COLO668 (cell line): Measurements from ENCODE around the gene TPX2.

Experiments
- DNase-seq: peaks from one replicate; lab custom pipeline; 2025; ENCODE audit not compliant: unreplicated experiment; lab: John Stamatoyannopoulos, UW

Gene TPX2

DNA sequence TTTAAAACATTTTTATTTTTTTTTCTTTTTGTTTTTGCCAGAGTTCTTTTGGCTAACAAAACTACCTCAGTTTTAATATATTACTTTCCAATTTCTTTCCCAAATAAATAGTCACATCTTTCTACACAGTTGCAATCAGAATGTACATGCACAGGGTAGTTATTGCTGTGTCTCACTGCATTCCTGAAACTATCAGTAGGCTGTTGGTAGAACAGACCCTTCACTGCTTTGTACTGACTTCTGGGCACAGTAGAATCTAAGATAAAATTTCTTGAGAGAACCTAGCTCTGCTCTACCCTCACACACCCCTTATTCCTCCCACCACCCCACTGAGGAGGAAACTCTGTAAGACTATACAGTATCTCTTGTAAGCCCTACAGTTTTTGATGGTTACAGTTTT, 19.9 kb downstream of the TPX2 start:
- DNase-seq = no peak

DNA sequence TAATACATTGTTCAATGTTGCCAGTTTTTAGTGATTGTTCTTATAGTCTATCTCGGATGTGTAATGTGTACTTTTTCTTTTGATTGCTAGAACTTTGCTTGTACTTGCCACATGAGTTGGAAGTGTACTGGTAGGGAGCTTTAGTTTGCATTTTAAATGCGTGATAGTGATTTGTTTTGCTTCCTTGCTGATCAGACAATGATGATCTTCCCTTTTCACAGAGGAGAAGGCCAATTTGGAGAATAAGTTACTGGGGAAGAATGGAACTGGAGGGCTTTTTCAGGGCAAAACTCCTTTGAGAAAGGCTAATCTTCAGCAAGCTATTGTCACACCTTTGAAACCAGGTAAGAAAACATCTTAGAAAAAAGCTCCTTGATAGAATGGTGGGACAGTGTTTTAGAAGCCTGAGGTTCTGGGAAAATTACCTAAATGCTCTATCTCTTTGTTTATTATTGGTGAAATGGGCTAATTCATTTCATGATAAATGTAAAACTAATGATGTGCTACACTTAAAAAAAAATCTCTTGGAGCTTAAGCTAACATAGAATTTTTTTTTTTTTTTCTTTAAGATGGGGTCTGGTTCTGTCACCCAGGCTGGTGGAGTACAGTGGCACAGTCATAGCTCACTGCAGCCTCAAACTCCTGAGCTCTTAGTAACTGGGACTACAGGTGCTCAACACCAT, 20.9 kb downstream of the TPX2 start:
- no peak for DNase-seq

DNA sequence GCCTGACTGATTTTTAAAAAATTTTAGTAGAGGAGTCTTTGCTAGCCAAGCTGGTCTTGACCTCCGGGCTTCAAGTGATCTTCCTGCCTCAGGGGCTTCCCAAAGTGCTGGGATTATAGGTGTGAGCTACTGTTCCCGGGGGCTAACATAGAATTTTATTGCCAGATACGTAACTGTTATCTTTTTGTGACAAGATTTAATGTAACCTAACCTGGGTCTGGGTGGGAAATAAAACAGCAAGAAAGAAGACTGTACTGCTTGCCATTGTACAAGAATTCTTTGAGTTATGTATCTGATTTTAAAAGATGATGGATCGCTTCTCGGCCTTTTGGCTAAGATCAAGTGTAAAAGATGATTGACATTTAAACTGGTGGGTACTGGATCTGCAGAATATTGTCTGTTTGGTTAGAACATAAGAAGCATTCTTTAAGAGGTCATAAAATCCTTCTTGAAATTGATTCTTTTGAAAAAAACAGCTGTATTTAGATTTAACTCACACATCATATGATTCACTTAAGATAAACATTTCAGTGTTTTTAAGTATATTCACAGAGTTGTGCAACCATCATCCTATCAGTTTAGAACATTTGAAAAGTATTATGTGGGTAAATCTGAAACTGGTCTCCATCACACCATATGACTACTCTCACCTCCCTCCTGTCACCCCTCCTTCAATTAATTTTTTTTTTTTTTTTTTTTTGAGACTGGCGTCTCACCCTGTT, 21.6 kb downstream of the TPX2 start:
- no peak for DNase-seq

DNA sequence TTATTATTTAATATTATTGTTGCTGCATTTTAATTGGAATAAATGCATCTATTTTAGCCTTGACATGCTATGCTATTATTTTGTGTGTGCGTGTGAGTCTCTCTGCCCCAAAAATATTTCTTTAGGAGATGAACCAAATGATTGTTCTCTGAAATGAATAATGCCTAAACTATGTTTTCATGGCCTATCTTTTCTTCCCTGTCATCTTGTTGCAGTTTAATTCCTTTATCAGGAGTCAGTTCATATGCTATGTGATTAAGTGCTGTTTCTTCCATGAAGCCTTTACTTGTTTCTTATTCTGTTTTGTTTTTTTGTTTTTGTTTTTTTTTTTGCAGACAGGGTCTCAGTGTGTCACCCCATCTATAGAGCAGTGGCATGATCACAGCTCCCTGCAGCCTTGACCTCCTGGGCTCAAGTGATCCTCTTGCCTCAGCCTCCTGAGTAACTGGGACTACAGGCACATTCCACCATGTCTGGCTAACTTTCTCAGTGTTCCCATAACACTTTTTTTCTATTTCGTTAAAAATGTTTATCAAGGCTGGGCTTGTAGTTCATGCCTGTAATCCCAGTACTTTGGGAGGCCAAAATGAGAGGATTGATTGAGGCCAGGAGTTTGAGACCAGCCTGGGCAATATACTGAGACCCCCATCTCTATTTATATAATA, 25.7 kb downstream of the TPX2 start:
- DNase-seq = no peak

DNA sequence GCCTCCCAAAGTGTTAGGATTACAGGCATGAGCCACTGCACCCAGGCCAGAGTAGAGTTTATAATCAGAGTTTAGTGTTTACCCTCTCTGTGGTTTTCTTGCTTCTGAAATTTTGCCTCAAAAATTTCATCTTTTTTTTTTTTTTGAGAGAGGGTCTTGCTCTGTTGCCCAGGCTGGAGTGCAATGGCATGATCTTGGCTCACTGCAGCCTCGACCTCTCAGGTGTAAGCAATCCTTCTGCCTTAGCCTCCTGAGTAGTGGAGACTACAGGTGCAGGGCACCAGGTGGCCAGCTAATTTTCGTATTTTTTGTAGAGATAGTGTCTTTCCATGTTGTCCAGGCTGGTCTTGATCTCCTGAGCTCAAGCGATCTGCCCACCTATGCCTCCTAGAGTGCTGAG, 28.7 kb downstream of the TPX2 start:
- DNase-seq = no peak

DNA sequence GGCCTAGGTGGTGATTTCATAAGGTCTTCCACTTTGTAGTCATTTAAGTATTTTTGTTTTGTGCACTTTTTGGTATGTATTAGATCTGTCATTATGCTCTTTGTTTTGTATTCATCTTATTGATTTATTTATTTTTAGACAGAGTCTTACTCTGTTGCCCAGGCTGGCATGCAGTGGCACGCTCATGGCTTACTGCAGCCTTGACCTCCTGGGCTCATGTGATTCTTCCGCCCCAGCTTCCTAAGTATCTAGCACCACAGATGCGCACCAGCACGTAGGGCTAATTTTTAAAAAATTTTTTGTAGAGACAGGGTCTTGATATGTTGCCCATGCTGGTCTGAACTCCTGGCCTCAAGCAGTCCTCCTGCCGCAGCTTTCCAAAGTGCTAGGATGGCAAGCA, 30.6 kb downstream of the TPX2 start:
- no peak for DNase-seq

DNA sequence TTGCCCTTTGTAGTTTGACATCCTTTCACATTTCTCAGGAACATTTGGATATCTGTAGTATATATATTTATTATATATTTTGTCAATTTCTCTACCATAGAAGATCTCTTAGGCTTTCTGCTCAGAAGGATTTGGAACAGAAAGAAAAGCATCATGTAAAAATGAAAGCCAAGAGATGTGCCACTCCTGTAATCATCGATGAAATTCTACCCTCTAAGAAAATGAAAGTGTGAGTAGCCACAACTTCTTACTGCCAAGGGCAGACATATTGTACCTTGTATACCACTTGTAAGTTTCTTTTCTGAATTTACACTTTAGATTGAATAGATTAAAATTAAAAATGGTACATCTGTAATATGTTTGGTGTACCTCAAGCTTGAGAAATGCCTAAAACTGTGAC, 31.2 kb downstream of the TPX2 start:
- no peak for DNase-seq

DNA sequence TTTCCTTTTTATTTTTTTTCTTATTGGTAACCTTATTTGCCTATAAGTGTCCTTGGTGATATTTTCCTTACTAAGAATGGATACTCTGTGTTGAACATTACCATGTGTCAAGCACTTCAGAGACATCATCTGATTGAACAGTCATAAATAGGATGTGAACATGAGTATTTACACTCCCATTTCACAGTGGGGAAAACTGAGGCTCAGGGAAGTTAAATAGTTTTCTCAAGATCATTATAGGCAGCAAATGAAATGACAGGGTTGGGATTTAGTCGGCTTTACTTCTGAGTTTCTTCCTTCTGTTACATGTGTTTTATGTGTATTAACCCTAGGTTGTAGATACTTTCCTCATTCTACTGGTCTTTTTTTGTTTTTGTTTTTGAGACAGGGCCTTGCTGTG, 35.3 kb downstream of the TPX2 start:
- DNase-seq = no peak

DNA sequence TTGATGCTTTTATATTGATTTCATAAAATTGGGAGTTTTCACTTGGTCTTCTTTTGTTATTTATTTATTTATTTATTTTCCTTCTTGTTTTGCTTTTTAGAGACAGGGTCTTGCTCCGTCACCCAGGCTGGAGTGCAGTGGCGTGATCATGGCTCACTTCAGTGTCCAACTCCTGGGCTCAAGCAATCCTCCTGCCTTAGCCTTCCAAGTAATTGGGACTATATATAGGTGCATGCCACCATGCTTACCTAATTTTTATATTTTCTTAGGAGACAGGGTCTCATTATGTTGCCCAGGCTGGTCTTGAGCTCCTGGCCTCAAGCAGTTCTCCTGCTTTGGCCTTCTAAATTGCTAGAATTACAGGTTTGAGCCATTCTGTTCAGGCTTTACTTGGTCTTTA, 41.7 kb downstream of the TPX2 start:
- DNase-seq = no peak

DNA sequence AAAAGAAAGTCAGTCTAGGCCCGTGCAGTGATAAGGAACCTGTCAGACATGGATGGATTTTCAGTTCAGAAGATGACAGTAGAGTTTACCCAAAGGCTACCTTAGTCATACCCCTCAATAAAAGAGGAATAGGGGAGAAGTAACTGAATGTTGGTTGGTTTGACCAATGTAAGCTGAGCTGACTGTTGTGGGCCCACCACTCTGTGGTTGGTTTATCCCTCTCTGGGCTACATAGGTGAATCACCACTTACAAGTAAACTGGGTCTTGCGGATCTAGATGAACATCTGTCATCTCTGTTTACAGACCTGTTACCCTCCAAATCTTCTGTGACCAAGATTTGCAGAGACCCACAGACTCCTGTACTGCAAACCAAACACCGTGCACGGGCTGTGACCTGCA, 42.9 kb downstream of the TPX2 start:
- no peak for DNase-seq

DNA sequence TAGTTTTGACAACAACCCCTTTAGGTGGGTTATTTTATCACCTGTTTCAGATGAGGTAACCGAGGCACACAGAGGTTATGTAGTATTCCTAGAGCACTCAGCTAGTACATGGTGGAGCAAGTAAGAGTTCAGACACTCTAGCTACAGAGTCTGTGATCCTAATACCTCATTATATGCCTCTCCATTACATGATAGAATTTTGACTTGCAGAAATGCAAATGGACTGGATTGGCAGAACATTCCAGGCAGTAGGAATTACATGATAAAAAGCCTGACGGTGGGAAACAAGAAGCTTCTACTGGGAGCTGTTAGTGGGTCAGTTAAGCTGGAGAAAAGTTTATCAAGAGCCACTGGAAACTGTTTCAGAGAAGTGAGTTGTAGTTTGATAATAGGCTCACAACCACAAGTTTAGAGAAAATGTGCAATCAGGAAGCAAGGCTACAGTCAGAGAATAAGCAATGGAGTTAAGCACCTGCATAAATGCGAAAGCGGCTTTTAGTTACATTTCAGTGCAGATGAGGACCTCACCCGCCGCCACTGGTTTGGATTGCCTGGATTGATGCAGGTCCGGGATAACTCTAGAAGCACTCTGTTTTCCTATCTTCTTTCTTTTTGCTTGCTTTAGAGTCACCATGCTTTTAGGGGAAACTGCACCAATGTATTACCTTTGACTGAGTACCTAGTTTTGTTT, 45.4 kb downstream of the TPX2 start:
- no peak for DNase-seq

DNA sequence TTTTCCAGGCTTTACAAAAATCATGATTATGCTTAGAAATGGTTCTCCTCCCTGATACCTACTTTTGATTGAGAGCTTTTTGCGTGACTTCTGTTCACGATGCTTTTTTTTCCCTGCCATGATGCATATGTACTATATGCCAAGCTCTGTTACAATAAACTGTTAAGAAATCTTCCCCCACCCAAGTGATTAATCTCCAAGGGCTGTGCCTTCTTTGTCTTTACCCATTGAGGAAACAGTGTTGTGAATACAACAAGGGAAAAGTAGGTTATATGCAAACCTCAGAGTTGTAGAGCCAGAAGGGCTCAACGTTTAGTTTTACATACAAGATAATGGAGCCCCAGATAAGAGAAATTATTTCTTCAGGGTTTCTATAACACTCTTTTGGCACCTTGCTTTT, 46.0 kb downstream of the TPX2 start:
- DNase-seq = no peak

DNA sequence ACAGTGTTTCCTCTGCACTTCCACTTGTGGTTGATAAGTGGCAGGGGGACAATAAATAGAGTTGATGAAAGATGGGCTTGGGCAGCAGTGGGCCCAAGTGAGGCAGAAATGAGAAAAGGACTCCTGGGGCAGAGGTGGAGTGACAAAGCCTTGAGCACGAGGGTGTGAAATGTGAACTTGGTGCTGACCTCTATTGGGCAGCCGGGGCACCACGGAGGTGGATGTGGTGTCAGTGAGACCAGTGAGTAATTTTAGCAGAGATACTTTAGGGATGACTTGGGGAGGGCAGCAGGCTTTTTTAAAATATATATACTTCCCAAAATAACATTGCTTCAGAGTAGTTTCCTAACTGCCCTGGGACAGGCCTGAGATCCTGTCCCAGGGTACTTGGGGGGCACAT, 49.5 kb downstream of the TPX2 start:
- DNase-seq = no peak

DNA sequence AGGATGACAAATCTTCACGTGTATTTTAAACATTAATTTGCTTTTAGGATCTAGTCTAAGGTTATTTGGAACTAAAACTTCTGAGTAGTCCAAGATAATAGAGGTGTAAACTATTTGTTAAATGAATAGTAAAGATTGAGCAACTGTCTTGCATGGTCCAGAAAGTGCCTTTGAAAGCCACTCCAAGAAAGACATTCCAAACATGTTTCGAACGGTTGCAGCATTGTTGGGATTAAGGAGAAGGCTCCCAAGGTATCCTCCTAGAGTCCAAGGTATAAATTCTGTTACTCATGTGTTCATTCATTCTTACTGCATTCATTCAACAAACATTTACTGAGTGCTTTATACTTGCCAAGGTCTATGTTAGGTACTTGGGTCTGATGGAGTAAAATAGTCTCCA, 51.3 kb downstream of the TPX2 start:
- no peak for DNase-seq

DNA sequence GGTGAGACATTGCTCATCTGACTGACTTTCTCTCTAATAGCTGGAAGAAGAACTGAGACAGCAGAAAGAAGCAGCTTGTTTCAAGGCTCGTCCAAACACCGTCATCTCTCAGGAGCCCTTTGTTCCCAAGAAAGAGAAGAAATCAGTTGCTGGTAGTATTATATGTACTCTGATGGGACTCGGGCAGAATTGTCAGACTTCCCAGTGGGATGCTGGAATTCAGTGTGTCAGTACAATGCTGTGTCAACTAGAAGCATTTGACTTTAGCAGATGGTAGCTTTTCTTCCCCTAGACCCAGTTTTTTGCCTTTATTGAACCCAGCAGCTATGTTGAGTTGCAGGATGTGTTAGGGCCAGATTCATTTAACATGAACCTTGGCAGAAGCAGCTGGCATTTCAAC, 58.3 kb downstream of the TPX2 start:
- no peak for DNase-seq

DNA sequence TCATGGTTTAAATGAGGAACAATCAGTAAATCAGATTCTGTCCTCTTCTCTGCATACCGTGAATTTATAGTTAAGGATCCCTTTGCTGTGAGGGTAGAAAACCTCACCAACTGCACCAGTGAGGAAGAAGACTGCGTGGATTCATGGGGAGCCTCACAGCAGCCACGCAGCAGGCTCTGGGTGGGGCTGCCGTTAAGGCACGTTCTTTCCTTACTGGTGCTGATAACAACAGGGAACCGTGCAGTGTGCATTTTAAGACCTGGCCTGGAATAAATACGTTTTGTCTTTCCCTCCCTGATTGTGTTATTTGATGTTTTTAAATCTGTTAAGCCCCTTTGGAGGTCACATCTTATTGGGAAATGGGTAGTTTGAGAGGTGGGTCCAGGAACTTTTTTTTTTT, 62.4 kb downstream of the TPX2 start:
- DNase-seq = no peak

DNA sequence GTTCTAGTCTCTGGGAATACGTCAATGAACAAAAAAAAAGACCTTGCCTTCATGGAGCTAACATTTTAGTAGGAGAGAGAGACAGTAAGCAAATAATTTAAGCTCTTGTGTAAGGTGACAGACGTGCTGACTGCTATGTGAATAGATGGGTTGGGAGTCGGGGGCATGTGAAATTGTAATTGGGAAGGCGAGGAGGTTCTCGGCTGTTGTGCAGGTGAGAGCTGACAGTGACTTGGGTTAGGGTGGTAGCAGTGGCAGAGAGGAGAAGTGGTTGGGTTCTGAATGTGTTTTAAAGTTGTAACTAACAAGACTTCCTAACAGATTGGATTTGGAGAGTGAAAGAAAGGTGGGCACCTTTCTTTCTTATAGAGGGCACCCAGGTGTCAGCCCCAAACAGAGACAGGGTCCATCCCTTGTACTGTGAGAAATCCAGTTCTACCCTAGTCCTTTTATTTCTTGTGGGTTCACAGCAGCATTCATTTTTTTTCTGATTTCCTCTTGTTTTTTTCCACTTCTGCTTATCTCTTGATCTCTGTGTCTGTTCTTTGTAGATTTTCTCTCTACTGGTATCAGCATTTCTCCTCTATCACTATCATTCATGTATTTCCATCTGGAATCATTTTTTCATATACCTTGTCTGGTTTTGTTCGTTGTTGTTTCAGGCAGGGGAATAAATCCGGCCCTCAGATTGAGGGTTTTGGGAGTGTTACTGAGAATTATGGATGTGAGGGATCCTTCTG, 64.6 kb downstream of the TPX2 start:
- DNase-seq = no peak

DNA sequence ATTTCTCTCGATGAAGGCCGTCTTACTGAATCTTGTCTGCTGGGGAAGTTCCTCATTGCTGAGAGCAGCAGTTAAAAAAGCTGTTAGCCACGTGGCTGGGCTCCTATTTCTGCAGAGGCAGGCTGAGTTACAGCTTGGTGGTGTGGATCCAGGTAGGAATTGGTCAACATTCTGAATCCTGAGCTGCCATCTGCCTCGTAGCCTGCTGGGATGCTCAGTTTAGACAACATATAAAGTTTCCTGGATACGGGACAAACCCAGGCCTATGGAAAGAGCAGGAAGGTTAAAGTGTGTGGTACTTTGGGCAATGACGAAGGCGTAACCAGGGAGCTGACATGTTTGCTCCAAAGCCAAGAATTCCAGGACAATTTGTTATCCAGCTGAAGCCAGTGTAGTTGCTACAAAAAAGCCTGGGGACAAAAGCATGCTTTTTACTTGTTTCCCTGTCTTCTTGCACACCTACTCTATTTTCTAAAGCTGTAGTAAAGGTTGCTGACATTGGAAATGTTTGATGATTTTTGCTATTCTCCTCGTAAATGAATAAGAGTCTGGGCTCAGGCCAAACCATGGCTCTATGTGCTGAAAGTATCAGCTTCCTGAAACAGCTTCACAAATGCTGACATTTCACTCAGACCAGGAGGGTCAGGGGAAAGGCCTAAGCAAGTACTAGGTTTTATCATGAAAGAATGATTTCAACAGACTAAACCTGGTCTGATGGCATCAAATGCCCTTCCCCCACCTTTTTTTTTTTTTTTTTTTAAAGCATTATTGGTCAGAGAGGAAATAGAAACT, 67.7 kb downstream of the TPX2 start:
- no peak for DNase-seq

DNA sequence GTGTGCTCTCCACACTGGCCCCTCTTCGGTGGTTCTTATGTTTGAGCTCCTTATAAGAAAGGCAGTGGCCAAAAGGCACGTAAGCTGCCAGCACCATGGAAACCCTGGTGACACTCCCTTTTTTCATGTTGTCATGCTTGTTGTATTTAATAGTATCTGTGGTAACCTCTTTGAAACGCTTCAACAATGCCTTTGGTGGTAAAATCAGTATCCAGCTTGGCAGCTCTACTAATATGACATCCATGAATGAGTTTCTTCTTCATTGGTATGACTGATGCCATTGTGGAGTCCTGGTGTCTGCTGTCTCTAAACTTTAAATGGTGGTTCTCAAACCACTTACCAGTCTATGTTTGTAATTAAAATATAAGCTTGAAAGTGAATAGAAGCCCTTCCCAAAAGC, 69.4 kb downstream of the TPX2 start:
- DNase-seq = no peak

DNA sequence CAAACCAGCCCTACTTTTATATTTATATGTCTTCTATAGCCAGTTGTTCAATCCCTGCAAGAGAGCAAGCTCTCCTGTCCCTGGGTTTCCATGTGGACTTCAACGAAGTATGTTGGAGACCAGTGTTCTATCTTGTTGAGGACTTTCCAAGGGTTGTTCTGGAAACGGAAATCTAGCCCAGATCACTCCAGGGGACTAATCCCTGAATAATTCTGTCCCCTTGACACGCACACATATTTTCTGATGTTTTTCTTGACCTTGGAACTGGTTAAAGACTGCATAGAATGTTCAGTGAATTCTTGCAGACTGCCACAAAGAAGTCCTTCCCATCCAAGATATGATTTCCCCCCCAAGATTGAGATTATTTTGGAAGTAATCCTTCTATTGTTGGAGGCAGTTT, 70.6 kb downstream of the TPX2 start:
- no peak for DNase-seq
